ENCODE measurements around the gene ZNF335.

- TF ChIP-seq, protein P1, sequence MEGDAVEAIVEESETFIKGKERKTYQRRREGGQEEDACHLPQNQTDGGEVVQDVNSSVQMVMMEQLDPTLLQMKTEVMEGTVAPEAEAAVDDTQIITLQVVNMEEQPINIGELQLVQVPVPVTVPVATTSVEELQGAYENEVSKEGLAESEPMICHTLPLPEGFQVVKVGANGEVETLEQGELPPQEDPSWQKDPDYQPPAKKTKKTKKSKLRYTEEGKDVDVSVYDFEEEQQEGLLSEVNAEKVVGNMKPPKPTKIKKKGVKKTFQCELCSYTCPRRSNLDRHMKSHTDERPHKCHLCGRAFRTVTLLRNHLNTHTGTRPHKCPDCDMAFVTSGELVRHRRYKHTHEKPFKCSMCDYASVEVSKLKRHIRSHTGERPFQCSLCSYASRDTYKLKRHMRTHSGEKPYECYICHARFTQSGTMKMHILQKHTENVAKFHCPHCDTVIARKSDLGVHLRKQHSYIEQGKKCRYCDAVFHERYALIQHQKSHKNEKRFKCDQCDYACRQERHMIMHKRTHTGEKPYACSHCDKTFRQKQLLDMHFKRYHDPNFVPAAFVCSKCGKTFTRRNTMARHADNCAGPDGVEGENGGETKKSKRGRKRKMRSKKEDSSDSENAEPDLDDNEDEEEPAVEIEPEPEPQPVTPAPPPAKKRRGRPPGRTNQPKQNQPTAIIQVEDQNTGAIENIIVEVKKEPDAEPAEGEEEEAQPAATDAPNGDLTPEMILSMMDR (IDR thresholded peaks at IDR 0.05; ENCODE audit: insufficient read depth, low read length), result no peak
- TF ChIP-seq POLR2AphosphoS5 (IDR thresholded peaks at IDR 0.05; ENCODE audit: low read depth) (no peak), REST (IDR thresholded peaks at IDR 0.05; ENCODE audit: insufficient replicate concordance, low read depth) (no peak), GABPA (IDR thresholded peaks at IDR 0.05; ENCODE audit: low read depth) (no peak)
Measured at GRCh38 chr20:45970646-45971424, 1.2 kb downstream of the ZNF335 start.
